Activated T-cell treated with anti-CD3 and anti-CD28 coated beads for 4 hours (primary cell): Measurements from ENCODE around the gene CD177.
"Not testable (repeated sequence)": the region's sequence is repeated elsewhere in the genome, so short reads cannot be mapped to it uniquely, and the experiment has no call there.

ENCODE experiments used
- DNase-seq: peaks from one replicate; pipeline ENCODE4 v3.0.0-alpha.2; 2020

The CD177 gene, protein sequence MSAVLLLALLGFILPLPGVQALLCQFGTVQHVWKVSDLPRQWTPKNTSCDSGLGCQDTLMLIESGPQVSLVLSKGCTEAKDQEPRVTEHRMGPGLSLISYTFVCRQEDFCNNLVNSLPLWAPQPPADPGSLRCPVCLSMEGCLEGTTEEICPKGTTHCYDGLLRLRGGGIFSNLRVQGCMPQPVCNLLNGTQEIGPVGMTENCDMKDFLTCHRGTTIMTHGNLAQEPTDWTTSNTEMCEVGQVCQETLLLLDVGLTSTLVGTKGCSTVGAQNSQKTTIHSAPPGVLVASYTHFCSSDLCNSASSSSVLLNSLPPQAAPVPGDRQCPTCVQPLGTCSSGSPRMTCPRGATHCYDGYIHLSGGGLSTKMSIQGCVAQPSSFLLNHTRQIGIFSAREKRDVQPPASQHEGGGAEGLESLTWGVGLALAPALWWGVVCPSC

DNA sequence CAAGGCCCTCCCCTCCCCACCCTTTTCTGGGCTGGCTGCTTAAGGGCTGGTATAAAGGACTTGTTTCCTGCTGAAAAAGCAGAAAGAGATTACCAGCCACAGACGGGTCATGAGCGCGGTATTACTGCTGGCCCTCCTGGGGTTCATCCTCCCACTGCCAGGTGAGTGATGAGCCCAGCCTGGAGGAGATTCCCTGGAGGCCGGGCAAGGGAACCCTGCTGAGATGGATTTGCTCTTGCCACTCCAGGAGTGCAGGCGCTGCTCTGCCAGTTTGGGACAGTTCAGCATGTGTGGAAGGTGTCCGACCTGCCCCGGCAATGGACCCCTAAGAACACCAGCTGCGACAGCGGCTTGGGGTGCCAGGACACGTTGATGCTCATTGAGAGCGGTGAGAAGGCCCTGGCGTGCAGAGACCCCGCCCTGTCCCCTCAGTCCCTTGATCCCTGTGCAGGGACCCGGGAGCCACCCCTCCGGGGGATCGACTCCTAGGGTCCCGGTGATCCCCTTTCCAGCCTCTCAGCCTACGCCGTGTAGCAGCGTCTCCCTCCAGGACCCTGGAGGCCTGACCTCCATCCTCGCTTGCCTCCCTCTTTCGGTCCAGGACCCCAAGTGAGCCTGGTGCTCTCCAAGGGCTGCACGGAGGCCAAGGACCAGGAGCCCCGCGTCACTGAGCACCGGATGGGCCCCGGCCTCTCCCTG lies at the start of gene CD177:
Gene CD177 (plus strand): TSS at position 81 of the 699 bp plus-strand sequence. CDS start 29 bp downstream, at position 110.
- DNase-seq = no peak

DNA sequence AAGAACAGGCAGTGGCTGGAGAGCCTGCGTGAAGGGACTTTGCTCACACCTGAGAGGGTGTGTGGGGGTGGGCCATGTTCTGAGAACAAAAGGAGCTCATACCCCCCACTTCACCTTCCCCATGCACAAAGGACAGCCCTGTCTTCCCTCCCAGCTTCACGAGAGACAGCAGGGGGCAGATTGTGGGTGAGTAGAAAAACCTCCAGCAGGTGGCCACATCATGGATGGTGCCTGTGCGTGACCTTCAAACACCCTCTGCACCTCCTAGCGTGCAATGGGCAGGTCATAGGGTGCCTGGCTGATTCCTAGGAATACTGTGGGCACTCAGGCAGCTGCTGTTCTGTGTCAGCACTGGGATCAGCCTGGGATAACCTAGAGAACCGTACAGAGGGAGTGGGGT lies 47.8 kb upstream of the CD177 start:
- no peak for DNase-seq

DNA sequence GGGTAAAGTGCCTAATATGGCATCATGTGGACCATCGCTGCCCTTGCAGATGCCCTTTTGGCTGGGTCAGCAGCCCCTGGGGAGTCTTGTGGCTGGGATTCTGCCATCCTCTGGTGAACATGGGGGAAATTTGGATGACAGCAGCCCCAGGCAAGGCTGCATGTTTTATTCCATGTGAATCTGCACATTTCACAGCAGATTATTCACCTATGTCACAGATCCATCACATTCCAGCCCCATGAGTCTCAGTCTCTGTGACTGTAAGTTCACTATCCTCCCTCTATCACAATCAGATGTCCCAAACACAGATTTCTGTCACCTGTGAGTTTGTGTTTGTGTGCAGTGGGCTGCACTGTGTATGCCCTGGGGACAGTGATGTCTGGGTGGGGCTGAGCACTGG lies 47.4 kb upstream of the CD177 start:
- no peak for DNase-seq

DNA sequence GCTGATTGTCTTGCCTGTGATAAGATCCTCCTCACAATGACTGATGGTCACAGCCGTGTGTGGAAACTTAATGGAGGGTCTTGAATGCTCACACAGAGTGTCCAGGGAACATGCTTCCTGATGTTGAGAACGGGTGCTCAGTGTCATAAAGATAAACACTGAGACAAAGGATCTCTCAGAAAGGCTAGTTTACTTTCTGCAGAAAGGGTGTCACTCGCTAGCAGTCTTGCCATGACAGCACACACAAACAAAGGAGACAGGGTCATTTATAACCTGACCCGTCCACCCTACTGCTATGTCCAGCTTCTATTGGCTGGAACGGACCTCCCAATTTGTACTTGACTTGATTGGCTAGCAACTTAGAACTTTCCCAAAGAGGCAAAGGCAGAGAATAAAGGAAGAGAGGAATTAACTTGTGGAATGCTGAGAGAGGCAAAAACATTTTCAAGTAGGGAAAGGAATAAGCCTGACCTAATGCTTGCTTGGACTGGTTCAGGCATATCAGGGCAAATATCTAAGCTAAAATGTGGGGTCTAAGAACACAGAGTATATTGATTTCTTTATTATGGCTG lies 45.2 kb upstream of the CD177 start:
- no peak for DNase-seq

DNA sequence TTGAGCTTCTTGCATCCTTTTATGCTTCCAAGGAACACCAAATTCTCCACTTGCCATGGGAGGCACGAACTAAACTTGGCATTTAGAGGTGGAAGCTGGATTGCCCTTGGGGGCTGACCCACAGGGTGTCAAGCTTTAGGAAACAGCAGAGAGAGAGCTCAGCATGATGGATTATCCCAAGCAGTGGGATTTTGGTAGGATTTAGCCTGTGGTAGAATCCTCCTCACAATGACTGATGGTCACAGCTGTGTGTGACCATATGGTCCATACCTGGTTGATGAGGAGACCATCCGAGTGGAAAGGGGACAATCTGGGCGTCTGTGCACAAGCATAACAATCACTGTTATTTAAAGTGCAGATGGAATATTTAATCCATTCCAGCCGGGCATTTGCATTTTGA lies 44.0 kb upstream of the CD177 start:
- DNase-seq = no peak

DNA sequence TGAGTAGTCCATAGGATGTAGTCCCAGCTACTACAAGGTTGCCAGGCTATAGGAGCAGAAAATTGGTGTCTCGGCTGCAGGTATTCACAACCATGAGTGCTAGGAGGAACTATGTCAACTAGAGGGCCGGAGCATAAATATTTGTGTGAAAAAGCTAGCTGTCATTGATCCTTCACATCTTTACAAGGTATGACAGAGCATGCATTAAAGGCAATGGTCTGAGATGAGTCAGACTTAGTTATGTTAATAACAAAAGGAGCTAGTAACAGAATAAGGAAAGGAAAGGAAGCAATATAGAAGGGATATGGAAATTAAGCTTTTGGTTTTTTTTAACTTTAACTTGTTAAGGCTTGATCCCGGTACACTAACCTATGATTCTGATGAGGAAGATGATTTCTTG lies 43.3 kb upstream of the CD177 start:
- DNase-seq = no peak

DNA sequence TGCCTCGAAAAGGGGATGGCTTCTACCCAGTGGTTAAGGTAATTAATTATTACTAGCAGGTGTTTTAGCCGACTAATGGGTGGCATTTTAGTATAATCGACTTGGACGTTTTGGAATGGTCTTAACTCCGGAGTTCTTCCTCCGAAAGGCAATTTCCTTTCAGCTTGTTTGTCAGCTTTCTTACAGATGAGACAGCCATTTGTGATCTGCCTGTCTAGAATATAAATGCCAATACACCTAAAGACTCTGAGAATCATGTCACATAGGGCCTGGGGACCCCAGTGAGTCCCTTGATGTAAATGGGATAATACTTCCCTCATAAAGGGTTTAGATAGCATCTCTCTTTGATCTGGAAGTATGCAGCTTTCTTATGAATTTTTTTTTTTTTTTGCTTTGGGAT lies 42.2 kb upstream of the CD177 start:
- DNase-seq = no peak

DNA sequence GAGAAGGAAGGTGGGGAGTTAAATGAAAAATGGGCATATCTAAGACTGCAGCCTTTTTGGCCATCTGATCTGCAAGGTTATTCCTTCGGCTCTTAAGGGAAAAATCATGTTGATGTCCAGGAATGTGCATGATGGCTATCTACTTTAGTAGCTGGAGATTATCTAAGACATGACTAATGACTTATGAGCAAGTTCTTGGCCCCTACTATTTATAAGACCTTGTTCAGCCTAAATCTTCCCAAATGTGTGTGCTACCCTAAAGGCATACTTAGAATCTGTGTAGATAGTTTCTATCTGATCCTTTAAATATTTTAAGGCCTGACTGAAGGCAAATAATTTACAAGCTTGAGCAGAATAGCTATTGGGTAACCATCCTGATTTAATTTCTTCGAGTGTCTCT lies 41.8 kb upstream of the CD177 start:
- no peak for DNase-seq

DNA sequence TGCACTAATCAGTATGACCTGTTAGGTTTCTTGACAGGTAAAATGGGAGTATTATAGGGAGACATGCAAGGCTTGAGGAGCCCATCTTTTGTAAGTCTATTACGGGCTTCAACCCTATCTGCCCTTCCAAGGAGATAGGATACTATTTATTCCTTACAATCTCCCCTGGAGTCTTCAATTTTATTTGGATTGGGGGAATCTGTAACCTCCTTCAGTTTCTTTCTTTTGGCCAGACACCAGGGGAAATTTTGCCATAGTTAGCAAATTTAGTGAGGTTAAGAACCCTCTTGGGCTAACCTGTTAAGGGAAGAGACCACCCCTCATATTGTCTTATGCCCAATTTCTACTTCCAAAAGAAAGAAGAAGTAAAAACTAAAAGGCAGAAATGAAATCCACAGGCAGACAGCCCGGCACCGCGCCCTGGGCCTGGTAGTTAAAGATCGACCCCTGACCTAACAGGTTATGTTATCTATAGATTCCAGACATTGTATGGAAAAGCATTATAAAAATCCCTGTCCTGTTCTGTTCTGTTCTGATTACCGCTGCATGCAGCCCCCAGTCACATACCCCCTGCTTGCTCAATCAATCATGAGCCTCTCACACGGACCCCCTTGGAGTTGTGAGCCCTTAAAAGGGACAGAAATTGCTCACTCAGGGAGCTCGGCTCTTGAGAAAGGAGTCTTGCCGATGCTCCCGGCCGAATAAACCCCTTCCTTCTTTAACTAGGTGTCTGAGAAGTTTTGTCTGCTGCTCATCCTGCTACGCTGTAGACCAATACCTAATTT lies 39.6 kb upstream of the CD177 start:
- DNase-seq = no peak

DNA sequence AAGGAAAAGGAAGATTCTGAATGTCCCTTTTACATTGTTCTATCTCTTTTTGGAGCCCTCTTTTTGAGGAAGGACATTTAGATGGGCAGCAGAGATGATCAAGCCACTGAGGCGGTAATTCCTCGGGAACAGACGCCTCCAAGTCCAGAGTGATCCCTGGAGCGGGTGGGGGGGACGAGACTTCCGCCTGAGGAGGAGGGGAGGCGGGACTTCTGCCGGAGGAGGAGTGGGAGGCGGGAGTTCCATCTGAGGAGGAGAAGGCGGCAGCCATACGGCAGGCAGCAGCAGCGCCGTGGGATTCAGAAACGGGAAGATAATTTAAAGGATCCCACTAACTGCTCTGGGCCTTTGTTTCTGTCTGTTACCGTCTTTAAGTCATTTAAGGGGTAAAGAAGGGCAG lies 37.6 kb upstream of the CD177 start:
- no peak for DNase-seq

DNA sequence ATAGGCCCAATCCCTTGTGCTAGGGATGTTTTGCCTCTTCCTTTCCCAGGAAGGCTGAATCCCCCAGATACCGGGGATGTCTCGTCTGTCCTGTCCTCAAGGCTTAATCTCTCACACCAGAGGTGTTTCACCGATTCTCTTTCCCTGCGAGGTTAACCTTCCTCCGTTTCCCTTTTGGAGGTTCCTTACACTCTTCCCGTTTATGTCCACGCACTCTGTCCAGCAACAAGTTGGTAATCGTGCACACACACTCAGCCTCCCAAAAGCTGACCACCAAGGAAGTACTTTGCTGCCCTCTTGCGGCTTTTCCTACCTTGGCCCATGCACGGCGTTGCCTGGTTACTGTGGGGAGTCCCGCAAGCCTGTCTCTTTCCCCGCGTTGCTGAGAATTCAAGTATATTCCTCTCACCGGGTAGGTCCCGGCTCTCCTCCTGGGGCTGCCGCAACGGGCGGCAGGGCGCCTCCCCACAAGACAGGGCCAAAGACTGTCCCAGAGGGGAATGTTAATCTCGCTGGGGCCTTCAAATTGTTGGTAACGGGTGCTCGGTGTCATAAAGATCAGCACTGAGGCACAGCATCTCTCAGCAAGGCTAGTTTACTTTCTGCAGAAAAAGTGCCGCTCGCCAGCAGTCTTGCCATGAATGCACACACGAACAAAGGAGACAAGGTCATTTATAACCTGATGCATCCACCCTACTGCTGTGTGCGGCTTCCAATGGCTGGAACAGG lies 36.7 kb upstream of the CD177 start:
- no peak for DNase-seq

DNA sequence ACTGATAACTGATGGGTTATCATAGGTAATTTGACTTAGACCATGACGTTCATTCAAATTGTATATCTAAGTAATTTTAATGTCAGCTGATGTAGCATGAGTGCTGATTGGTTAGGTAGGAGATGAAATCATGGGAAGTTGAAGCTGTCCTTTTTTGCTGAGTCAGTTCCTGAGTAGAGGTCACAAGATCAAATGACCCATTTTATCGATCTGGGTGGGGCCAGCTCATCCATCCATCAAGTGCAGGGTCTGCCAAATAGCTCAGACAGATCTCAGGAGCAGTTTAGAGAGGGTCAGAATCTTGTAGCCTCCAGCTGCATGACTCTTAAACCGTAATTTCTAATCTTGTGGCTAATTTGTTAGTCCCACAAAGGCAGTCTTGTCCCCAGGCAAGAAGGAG lies 35.3 kb upstream of the CD177 start:
- DNase-seq = no peak

DNA sequence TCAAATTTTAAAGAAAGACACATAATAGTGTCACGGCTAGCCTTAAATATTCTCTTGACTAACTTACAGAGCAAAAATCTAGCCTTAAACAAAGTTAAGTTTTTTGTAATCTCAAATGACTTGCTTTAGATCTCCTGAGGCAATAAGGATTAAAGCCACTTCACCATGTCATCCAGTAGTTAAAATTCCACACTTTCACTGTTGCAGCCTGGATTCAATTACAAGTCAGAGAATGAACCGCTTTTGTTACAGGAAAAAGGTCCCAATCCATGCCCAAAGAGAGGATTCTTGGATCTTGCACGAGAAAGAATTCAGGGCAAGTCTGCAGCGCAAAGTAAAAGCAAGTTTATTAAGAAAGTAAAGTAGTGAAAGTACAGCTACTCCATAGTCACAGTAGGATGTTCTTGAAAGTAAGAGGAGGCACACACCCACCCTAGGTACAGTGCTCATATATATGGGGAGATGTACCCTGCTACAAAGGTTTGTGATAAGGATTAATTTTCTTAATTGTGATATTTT lies 34.6 kb upstream of the CD177 start:
- DNase-seq = no peak

DNA sequence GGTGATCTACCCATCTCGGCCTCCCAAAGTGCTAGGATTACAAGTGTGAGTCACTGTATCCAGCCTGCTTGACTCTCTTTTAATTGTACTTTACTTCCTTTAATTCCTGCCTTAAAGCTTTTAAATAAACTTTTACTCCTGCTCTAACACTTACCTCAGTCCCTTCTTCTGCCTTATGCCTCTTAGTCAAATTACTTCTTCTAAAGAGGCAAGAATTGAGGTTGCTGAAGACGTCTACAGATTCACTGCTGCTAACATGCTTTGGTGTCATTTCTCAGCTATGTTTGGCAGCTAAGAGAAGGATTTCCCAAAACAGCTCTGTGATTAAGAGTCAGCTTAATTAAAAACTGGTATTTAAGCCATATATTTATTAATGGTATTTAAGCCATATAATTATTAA lies 32.9 kb upstream of the CD177 start:
- DNase-seq = no peak

DNA sequence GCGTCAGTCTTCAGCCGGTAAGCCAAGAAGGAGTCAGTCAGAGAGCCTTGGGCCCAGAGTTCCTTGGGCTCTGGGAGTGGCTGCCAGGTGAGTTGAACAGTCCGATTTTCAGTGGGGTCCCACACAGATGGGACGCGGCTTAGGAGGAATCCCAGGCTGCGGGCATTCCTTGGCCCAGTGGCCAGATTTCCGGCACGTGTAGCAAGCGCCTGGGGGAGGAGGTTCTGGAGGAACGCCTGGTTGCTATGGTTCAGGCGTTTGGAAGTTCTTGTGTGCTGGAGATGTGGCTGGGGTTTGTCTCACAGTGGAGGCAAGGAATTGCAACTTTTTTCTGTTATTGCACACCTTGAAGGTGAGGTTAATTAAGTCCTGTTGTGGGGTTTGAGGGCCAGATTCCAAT lies 26.7 kb upstream of the CD177 start:
- not testable (repeated sequence) for DNase-seq

DNA sequence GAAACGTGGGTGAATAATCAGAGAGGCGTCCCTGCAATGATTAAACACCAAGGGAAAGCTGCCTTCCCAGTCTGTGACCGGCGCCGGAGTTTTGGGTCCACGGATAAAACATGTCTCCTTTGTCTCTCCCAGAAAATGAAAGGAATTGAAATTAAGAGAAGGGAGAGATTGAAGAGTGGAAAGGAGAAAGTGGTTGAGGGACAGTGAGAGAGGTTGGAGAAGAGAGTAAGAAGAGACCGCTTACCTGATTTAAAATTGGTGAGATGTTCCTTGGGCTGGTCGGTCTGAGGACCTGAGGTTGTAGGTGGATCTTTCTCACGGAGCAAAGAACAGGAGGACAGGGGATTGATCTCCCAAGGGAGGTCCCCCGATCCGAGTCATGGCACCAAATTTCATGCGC lies 24.9 kb upstream of the CD177 start:
- DNase-seq = not testable (repeated sequence)

DNA sequence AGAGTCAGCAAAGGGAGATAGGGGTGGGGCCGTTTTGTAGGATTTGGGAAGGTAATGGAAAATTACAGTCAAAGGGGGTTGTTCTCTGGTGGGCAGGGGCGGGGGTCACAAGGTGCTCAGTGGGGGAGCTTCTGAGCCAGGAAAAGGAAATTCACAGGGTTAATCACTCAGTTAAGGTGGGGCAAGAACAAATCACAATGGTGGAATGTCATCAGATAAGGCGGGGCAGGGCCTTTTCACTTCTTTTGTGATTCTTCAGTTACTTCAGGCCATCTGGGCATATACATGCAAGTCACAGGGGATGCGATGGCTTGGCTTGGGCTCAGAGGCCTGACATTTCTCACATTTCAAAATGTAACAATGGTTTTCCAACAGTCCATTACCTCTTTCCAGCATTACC lies 24.4 kb upstream of the CD177 start:
- DNase-seq = not testable (repeated sequence)

DNA sequence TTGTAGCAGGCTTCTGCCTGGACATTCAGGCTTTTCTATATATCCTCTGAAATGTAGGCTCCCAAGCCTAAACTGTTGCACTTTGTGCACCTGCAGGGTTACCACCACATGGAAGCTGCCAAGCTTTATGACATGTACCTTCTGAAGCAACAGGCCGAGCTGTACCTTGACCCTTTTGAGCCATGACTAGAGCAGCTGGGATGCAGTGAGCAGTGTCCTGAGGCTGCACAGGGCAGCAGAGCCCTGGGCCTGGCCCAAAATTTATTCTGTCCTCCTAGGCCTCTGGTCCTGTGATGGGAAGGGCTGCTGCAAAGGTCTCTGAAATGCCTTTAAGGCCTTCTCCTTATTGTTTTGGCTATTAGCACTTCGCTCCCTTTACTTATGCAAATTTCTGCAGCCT lies 23.5 kb upstream of the CD177 start:
- no peak for DNase-seq

DNA sequence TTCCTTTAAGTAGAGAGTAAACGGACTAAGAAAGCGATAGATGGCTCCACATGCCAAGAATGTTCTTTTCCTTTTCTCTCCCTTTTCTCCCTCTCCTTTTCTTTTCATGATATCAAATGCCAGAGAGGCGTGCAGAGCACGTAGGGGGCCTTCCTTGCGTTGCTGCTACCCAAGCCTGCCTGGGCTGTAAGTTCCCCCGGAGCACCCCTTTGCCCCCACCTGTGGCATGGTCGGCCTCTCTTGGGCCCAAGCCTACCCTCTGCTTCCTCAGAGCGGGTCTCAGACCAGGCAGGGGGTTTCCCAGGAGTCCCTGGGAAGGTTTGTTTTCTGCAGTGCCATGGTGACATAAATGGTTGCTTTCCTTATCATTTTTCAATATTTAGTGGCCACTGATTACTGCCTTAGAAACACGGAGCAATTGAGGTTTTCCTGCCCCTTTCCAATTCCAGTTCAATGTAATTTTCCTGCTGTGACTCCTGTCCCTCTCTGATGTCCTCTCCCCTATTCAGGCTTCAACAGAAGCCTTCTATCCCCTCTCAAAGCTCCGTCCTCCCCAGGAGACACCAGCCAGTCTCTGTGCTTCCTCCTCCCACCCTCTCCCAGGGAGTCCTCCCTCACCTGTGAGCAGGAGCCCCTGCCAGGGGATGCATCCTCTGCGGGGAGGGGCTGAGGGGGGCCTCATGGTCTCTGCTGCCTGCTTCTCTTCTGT lies 22.6 kb upstream of the CD177 start:
- DNase-seq = no peak

DNA sequence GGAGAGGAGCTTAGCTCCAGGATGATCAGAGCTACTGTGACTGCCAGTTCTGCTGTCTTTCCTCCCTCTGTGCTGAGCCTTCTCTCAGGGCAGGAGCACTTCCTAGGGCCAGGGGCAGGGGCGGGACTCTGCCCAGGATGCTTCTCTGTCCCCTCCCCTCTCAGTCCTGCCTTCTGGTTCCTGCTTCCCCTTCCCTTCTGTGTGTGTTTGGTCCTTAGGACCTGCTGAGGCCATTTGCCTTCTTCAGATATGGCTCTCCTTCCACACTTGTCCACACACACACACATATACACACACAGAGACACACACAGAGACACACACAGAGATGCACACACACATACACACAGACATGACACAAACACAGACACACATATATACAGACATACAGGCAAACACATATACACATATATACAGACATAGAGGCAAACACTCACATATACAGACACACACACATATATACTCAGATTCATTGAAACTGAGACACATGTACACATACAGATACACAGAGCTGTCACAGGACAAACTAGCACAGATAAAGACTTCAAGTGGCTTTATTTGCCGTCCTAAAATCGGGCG lies 22.0 kb upstream of the CD177 start:
- DNase-seq = no peak
